ENCODE measurements around the gene PID1.

DNA sequence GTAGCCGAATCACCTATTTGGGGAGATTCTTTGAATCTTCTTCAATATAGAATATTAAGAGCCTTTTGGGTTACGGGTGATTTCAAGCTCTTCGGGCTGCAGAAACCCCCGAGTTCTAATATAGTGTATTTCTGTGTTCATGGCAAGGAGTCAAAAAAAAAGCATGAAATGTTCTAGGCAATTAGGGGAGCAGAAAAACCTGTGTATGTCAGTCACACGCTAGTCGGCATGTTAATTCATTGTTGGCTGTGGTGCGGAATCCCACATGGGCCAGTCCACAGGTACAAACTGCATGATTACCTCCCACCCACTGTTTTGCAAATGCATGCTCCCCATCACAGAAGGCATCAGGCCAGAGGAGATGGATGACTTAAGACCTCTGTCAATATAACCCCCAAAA, 161.9 kb downstream of the PID1 start:
- TF ChIP-seq, protein P1, sequence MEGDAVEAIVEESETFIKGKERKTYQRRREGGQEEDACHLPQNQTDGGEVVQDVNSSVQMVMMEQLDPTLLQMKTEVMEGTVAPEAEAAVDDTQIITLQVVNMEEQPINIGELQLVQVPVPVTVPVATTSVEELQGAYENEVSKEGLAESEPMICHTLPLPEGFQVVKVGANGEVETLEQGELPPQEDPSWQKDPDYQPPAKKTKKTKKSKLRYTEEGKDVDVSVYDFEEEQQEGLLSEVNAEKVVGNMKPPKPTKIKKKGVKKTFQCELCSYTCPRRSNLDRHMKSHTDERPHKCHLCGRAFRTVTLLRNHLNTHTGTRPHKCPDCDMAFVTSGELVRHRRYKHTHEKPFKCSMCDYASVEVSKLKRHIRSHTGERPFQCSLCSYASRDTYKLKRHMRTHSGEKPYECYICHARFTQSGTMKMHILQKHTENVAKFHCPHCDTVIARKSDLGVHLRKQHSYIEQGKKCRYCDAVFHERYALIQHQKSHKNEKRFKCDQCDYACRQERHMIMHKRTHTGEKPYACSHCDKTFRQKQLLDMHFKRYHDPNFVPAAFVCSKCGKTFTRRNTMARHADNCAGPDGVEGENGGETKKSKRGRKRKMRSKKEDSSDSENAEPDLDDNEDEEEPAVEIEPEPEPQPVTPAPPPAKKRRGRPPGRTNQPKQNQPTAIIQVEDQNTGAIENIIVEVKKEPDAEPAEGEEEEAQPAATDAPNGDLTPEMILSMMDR (IDR thresholded peaks at IDR 0.05; ENCODE audit: insufficient read depth, low read length) = no peak
- no peak for TF ChIP-seq POLR2AphosphoS5 (IDR thresholded peaks at IDR 0.05; ENCODE audit: low read depth)
- TF ChIP-seq, protein P2, sequence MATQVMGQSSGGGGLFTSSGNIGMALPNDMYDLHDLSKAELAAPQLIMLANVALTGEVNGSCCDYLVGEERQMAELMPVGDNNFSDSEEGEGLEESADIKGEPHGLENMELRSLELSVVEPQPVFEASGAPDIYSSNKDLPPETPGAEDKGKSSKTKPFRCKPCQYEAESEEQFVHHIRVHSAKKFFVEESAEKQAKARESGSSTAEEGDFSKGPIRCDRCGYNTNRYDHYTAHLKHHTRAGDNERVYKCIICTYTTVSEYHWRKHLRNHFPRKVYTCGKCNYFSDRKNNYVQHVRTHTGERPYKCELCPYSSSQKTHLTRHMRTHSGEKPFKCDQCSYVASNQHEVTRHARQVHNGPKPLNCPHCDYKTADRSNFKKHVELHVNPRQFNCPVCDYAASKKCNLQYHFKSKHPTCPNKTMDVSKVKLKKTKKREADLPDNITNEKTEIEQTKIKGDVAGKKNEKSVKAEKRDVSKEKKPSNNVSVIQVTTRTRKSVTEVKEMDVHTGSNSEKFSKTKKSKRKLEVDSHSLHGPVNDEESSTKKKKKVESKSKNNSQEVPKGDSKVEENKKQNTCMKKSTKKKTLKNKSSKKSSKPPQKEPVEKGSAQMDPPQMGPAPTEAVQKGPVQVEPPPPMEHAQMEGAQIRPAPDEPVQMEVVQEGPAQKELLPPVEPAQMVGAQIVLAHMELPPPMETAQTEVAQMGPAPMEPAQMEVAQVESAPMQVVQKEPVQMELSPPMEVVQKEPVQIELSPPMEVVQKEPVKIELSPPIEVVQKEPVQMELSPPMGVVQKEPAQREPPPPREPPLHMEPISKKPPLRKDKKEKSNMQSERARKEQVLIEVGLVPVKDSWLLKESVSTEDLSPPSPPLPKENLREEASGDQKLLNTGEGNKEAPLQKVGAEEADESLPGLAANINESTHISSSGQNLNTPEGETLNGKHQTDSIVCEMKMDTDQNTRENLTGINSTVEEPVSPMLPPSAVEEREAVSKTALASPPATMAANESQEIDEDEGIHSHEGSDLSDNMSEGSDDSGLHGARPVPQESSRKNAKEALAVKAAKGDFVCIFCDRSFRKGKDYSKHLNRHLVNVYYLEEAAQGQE (IDR thresholded peaks at IDR 0.05; ENCODE audit: insufficient replicate concordance, low read depth) = no peak
- no peak for TF ChIP-seq GABPA (IDR thresholded peaks at IDR 0.05; ENCODE audit: low read depth)
